GM15510 (cell line): ENCODE measurements around the gene NAA38.

Experiments
- POLR2A ChIP-seq: IDR thresholded peaks from 3 replicates; pipeline ENCODE4 v1.6.1; 2011; ENCODE audit warnings: borderline replicate concordance; ENCODE audit not compliant: insufficient read length; ENCODE audit errors: extremely low read depth

NAA38 gene

GRCh38 chr17:7833011-7833794 lies 24.2 kb downstream of the NAA38 start:
- TF ChIP-seq POLR2A, result no peak

DNA sequence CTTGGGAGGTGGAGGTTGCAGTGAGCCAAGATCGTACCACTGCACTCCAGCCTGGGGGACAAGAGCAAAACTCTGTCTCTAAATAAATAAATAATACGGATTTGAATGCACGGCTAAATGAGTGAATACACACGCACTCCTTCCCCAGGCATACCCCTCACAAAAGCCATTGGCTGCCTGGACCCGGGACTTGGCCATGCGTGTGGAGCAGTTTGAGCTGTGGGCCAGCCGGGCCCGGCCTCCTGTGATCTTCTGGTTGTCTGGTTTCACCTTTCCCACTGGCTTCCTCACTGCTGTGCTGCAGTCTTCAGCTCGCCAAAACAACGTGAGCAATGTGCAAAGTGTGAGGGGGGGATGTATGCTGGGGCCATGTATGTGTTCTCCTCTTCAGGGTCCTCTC lies 24.9 kb downstream of the NAA38 start:
- no peak for TF ChIP-seq POLR2A

GRCh38 chr17:7831233-7831632 lies 26.1 kb downstream of the NAA38 start:
- TF ChIP-seq POLR2A, result no peak

DNA sequence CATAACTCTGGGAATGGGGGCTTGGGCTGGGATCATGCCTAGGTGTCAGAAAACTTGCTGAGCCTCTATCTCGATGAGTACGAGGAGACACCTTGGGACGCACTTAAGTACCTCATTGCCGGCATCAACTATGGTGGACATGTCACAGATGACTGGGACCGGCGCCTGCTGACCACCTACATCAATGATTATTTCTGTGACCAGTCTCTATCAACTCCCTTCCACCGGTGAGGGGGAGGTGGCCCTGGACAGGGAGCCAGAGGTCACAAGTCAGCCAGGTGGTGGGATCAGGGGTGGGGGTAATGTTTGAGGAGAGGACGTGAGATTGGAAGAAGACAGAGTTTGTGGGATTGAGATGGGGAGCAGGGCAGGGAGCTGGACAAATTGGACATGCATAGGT lies 26.7 kb downstream of the NAA38 start:
- no peak for TF ChIP-seq POLR2A

GRCh38 chr17:7825206-7825990 lies 32.0 kb downstream of the NAA38 start:
- no peak for TF ChIP-seq POLR2A

- no peak for TF ChIP-seq POLR2A
These were observed 33.1 kb downstream of the NAA38 start for GRCh38 chr17:7824021-7824924.

GRCh38 chr17:7823581-7824001 lies 33.8 kb downstream of the NAA38 start:
- TF ChIP-seq POLR2A, result no peak

DNA sequence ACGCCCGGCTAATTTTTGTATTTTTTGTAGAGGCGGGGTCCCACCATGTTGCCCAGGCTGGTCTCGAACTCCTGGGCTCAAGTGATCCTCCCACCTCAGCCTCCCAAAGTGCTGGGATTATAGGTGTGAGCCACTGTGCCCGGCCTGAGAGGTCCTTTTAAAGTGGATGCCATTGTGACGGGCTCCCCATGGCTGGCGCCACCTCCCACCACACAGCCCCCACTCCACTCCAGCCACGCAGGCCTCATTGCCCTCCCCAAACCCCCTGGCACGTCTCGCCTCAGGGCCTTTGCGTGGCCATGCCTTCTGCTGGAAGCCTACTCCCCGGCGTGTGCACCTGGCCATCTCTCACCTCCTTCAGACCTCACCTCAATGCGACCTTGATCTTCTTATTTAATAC lies 35.2 kb downstream of the NAA38 start:
- TF ChIP-seq POLR2A, result no peak

DNA sequence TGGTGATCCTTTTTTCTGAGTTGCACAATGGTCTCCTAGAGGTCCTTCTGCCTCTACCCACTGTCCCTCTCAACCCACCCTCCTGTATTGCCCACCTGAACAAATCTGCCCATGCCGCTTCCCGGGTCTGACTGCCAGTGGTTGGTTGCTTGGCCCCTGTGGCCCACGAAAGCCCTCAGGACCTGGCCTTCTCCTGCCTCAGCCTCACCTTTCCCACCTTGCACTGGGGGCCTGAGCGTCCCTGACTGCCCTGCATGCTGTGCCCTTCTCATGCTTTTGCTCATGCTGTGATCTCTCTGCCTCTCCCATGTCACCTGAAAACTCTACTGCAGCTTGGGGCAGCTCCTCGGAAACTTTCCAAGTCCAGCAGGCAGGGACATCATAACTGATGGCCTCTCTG lies 37.1 kb downstream of the NAA38 start:
- TF ChIP-seq POLR2A, result no peak

DNA sequence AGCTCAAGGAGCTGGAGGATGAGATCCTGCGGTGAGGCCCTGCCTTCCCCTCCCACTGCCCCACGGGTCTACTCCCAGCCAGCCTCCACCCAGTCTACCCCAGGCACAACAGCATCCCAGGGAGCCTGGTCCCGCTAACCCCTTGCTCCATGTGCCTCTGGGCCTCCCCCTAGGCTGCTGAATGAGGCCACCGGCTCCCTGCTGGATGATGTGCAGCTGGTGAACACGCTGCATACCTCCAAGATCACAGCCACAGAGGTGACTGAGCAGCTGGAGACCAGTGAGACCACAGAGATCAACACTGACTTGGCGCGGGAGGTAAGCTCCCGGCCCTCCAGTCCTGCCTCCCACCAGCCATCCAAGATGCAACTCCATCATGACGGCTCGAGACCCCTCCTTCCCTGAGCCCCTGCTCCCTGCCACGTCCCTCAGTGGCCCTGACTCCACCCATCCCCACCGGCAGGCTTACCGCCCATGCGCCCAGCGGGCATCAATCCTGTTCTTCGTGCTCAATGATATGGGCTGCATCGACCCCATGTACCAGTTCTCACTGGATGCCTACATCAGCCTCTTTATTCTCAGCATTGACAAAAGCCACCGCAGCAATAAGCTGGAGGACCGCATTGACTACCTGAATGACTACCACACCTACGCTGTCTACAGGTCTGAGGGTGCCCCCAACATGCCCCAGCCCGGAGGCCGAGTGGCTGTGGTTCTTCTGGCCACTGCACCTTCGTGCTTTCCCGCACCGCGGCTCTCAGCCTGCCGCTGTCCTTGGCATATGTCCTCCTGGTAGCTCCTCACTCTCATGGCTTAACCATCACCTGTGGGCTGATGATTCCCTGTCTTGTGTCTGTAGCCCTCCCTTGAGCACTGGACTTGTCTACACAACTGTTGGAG lies 38.4 kb downstream of the NAA38 start:
- TF ChIP-seq POLR2A, result no peak

DNA sequence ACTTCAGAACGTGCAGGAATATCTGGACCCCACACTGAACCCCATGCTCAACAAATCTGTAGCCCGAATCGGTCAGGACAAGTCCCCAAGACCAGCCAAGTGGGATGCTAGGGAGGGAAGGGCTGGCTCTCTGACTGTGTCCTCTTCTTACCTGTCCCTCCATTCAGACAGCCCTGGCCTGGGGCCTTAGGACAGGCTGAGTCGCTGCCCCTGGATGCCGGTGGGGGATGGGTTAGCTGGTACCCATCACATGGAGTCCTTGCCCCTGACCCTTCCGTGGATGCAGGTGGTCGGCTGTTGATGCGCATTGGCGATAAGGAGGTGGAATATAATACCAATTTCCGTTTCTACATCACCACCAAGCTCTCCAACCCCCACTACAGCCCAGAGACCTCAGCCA lies 39.3 kb downstream of the NAA38 start:
- no peak for TF ChIP-seq POLR2A

DNA sequence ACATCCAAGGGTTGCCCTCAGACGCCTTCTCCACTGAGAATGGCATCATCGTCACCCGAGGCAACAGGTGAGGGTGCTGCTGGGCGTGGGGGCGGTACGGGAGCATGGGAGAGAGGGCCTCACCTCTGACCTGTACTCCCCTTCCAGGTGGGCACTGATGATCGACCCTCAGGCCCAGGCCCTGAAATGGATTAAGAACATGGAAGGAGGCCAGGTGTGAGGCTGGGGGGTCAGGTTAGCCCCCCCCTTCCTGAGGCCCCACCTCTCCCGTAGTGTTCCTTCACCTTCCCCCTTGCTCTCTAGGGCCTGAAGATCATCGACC lies 39.8 kb downstream of the NAA38 start:
- TF ChIP-seq POLR2A, result no peak

DNA sequence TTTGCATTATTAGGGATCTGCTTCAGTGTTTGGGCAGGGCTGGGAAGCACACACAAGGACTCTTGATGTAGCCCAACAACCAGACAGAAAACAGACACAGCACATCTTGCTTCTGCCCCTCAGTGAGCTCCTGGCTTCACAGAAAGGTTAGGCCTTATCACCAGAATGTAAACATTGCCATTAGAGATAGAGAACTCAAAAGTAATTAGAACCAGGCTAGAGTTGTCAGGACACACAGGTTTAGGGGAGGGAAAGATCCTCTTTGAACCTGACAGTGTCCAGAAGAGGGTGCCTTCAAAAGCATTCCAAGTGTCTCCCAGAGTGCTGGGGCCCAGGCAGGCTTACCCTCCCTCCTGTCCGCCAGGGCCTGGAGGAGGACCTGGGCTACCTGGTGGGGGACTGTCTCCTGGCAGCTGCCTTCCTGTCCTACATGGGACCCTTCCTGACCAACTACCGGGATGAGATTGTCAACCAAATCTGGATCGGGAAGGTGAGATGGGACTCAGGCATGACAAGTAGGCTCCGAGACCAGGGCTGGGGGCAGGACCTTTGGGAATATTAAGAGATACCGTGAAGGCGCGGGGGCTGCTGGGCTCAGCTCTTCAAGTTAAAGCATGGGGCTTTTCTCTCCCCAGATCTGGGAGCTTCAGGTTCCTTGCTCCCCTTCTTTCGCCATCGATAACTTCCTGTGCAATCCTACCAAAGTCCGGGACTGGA lies 40.3 kb downstream of the NAA38 start:
- no peak for TF ChIP-seq POLR2A
